Gastrocnemius medialis (tissue), 4 donors: ENCODE measurements around the gene AKAP8. TPM values are rescaled to one million over a fixed set of nuclear protein-coding genes. Genes with fewer than 3 reads are reported as not detected.
"Not testable (repeated sequence)": the region's sequence is repeated elsewhere in the genome, so short reads cannot be mapped to it uniquely, and the experiment has no call there.

Source experiments
- ATAC-seq, 2 donors: fragments of 150-250 bp; one replicate each; pipeline ENCODE4 v1.9.1; 2016
- DNase-seq, 2 donors: peaks; one replicate each; pipeline ENCODE4 v3.0.0-alpha.2; 2019
- H3K27ac ChIP-seq, 4 donors: fragments of 200-600 bp; sonication (generic); 1 replicate in 1 of 4; 2 replicates in 3 of 4; pipeline ENCODE4 v1.5.1; 2016 to 2018; ENCODE audit warnings: mild to moderate bottlenecking in 2 of 4, moderate library complexity in 1 of 4
- H3K27me3 ChIP-seq, 3 donors: fragments of 200-600 bp; sonication (generic) in 2 of 3; 1 replicate in 1 of 3; 2 replicates in 2 of 3; pipeline versions ENCODE4 v1.5.1 to v1.6.0; 2016 to 2019; ENCODE audit warnings: mild to moderate bottlenecking in 1 of 3, moderate library complexity in 1 of 3
- H3K36me3 ChIP-seq, 2 donors: fragments of 200-600 bp; sonication (generic) in 1 of 2; one replicate each; pipeline ENCODE4 v1.5.1; 2017 to 2018
- H3K4me1 ChIP-seq, 2 donors: fragments of 200-600 bp; sonication (generic) in 1 of 2; one replicate each; pipeline ENCODE4 v1.5.1; 2016 to 2017; ENCODE audit warnings: mild to moderate bottlenecking in 2 of 2
- H3K4me3 ChIP-seq, 4 donors: fragments of 200-600 bp; sonication (generic) in 3 of 4; 1 replicate in 1 of 4; 2 replicates in 3 of 4; pipeline ENCODE4 v1.5.1; 2016 to 2019; ENCODE audit warnings: mild to moderate bottlenecking in 2 of 4
- H3K9me3 ChIP-seq, 3 donors: fragments of 200-600 bp; sonication (generic) in 2 of 3; 1 replicate in 1 of 3; 2 replicates in 2 of 3; pipeline ENCODE4 v1.5.1; 2016 to 2019
- CTCF ChIP-seq, 5 experiments: fragments of 450-650 bp in 3 of 5; fragments of 200-600 bp in 2 of 5; sonication (generic) in 2 of 5; IDR thresholded peaks in 4 of 5; conservative IDR thresholded peaks in 1 of 5; 1 replicate in 4 of 5; 2 replicates in 1 of 5; pipeline ENCODE4 v1.5.1; 2016 to 2019; ENCODE audit warnings: antibody characterized with exemption in 5 of 5, mild to moderate bottlenecking in 3 of 5, moderate library complexity in 3 of 5
- POLR2A ChIP-seq, 2 donors: fragments of 450-650 bp; IDR thresholded peaks; one replicate each; pipeline ENCODE4 v1.6.1; 2017; ENCODE audit warnings: antibody characterized with exemption in 2 of 2, mild to moderate bottlenecking in 2 of 2, moderate library complexity in 2 of 2
- in situ Hi-C, 4 donors: fragments of 200-750 bp; cut with MboI; loops; one replicate each; pipeline versions ENCODE4 v1.15.0 to v1.8.0; 2017; ENCODE audit warnings: low sequenced_read_pairs in 4 of 4
- intact Hi-C: fragments of 100-400 bp; cut with DNase I; formaldehyde crosslinking; loops from one replicate; pipeline ENCODE4 v1.15.1; 2023; ENCODE audit warnings: low total_unique reads
- total RNA-seq, 4 donors: library from RNA; depleted of rRNA; stranded (reverse); fragments of >200 nt; gene quantifications; one replicate each; pipeline versions ENCODE4 v1.1.0 to v1.2.3, GENCODE V29; 2016

AKAP8 gene
- total RNA-seq, 4 donors from 2014 or later, result 26.0 to 41.5 (median 27.5) TPM

GRCh38 chr19:15418579-15419412, 39.2 kb upstream of the AKAP8 start, which contains the start of gene AKAP8L:
Gene AKAP8L, minus strand, starts transcription at chr19:15418988. Its CDS starts 65 bp downstream, at chr19:15418923.
- Histone ChIP-seq H3K9me3 (no peaks in the 10 kb centered on the region), H3K36me3 (peaks cover 0 to 22% of the 10 kb centered on the region in 2 donors), H3K4me3 (peak within 1 kb of the TSS; percentile 78 to 93 (median 90)), H3K27me3 (no peaks in the 10 kb centered on the region), H3K27ac (peak within 1 kb of the TSS; percentile 91 to 97 (median 96)), H3K4me1 (peaks cover 54 to 60% of the 10 kb centered on the region in 2 donors)
- ATAC-seq (peak; percentile 94 to 95), DNase-seq (peak; percentile 100)
- TF ChIP-seq CTCF (IDR thresholded peaks at IDR 0.05 in 4 of 5, conservative IDR thresholded peaks at IDR 0.05 in 1 of 5) (peak; percentile 42 to 64 (median 59)), POLR2A (IDR thresholded peaks at IDR 0.05) (peak; percentile 98 to 99)
- intact Hi-C loops, result loop anchor here (1.0 to 5.0 kb wide), 4 partner anchors 14 to 138 kb away; partner anchors contain the start of genes AKAP8 and BRD4
- in situ Hi-C loops, result no loop called here

GRCh38 chr19:15418231-15418578, 38.6 kb upstream of the AKAP8 start:
- H3K4me3 ChIP-seq, result peak overlapping the region; percentile 78 to 93 (median 90)
- no peaks in the 10 kb centered on the region for H3K9me3 ChIP-seq
- in situ Hi-C loops (no loop called here), intact Hi-C loops (loop anchor here (1.0 to 5.0 kb wide), 3 partner anchors 39 to 137 kb away; partner anchors contain the start of genes AKAP8 and BRD4)
- no peak for TF ChIP-seq POLR2A (IDR thresholded peaks at IDR 0.05)
- TF ChIP-seq CTCF (IDR thresholded peaks at IDR 0.05 in 4 of 5, conservative IDR thresholded peaks at IDR 0.05 in 1 of 5), result no peak
- H3K4me1 ChIP-seq, result peaks cover 60 to 66% of the 10 kb centered on the region in 2 donors
- no peak for DNase-seq
- peak in 1 of 2 donors; percentile 11 for ATAC-seq
- peaks cover 0 to 16% of the 10 kb centered on the region in 2 donors for H3K36me3 ChIP-seq
- H3K27me3 ChIP-seq, result no peaks in the 10 kb centered on the region
- H3K27ac ChIP-seq, result peak overlapping the region; percentile 91 to 97 (median 96)

- peak in 1 of 2 donors; percentile 8 for ATAC-seq
- Histone ChIP-seq H3K4me3 (peak overlapping the region; percentile 78 to 93 (median 90)), H3K4me1 (peaks cover 65 to 71% of the 10 kb centered on the region in 2 donors), H3K27me3 (no peaks in the 10 kb centered on the region), H3K36me3 (peaks cover 0 to 11% of the 10 kb centered on the region in 2 donors), H3K9me3 (no peaks in the 10 kb centered on the region), H3K27ac (peak overlapping the region; percentile 91 to 97 (median 96))
- TF ChIP-seq CTCF (IDR thresholded peaks at IDR 0.05 in 4 of 5, conservative IDR thresholded peaks at IDR 0.05 in 1 of 5) (no peak), POLR2A (IDR thresholded peaks at IDR 0.05) (no peak)
- peak in 1 of 2 donors; percentile 62 for DNase-seq
- in situ Hi-C loops, result no loop called here
- intact Hi-C loops, result loop anchor here (1.0 to 5.0 kb wide), 3 partner anchors 38 to 137 kb away; partner anchors contain the start of genes AKAP8 and BRD4
Observed at GRCh38 chr19:15417699-15418098, 38.1 kb upstream of the AKAP8 start.

GRCh38 chr19:15412832-15413231, 33.2 kb upstream of the AKAP8 start:
- DNase-seq (peak in 1 of 2 donors; percentile 12), ATAC-seq (peak in 1 of 2 donors; percentile 8)
- intact Hi-C loops (loop anchor here (2.0 kb wide), 1 partner anchor 32 kb away; no protein-coding TSS in a partner anchor), in situ Hi-C loops (no loop called here)
- Histone ChIP-seq H3K36me3 (peaks cover 0 to 13% of the 10 kb centered on the region in 2 donors), H3K4me3 (peak overlapping the region in 2 of 4 donors; percentile 8 to 10), H3K27me3 (no peaks in the 10 kb centered on the region), H3K27ac (peak overlapping the region; percentile 91 to 97 (median 96)), H3K9me3 (no peaks in the 10 kb centered on the region), H3K4me1 (peaks cover 88% of the 10 kb centered on the region in 2 donors)
- TF ChIP-seq CTCF (IDR thresholded peaks at IDR 0.05 in 4 of 5, conservative IDR thresholded peaks at IDR 0.05 in 1 of 5) (no peak), POLR2A (IDR thresholded peaks at IDR 0.05) (no peak)

- H3K4me3 ChIP-seq, H3K9me3 ChIP-seq, in situ Hi-C loops, intact Hi-C loops, H3K27me3 ChIP-seq: not testable (repeated sequence)
- ATAC-seq (peak; percentile 34 to 67), DNase-seq (peak; percentile 58 to 84)
- Histone ChIP-seq H3K4me1 (peaks cover 88 to 91% of the 10 kb centered on the region in 2 donors), H3K27ac (peak overlapping the region; percentile 91 to 97 (median 96)), H3K36me3 (peaks cover 0 to 13% of the 10 kb centered on the region in 2 donors)
Observed at GRCh38 chr19:15411351-15411750, 31.8 kb upstream of the AKAP8 start.
